Esophagus mucosa (tissue), 1 donor: ENCODE measurements around the gene CENPC. TPM values are rescaled to one million over a fixed set of nuclear protein-coding genes. Genes with fewer than 3 reads are reported as not detected.
A peak's percentile ranks its signal among the peaks of the same experiment; 100 is the strongest.
"Not testable (repeated sequence)": the region's sequence is repeated elsewhere in the genome, so short reads cannot be mapped to it uniquely, and the experiment has no call there.

Experiments
- ATAC-seq: fragments of 200-7000 bp; cut with Tn5 transposase; one replicate; pipeline ENCODE4 v1.9.1; 2020
- total RNA-seq: library from RNA; stranded (reverse); gene quantifications from one replicate; pipeline ENCODE4 v1.2.4, GENCODE V29; 2023
- donor health status: DM: yes; HTN: yes; CAD: no.

CENPC gene
- total RNA-seq, 1 donor from 2014 or later, result 16.2 TPM

GRCh38 chr4:67465763-67466052 lies 79.6 kb downstream of the CENPC start:
- no peak for ATAC-seq

GRCh38 chr4:67465032-67465762 lies 80.1 kb downstream of the CENPC start:
- no peak for ATAC-seq

DNA sequence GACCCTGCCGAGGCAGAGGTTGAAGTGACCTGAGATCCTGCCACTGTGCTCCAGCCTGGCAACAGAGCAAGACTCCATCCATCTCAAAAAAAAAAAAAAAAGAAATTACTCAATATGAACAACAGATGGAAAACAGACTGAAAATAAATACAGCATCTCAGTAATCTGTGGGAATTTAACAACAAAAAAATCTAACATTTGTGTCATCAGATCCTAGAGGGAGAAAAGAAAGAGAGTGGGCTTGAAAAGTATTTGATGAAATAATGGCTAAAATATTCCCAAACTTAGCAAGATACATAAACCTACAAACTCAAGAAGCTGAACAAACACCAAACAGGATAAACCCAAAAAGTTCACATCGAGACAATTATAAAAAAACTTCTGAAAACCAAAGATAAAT lies 84.7 kb downstream of the CENPC start:
- ATAC-seq, result no peak

DNA sequence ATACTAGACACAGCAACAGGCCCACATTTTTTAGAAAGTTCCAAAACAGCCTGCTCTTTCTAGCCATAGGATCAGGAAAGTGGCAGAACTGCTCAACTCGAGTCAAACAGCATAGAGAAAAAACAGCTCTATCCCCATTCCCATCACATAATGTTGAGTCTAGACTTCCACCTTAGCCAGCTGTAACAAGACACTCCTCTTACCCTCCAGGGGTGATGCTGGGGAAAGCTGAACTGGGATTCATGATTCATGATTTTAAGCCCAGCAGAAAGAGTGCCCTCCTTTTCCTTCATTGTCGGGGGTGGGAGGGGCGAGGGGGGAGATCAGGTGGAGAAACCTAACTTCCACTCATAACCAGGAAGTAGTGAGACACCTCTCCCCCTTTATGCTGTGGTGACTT lies 86.1 kb downstream of the CENPC start:
- no peak for ATAC-seq

GRCh38 chr4:67456577-67457196 lies 88.6 kb downstream of the CENPC start:
- ATAC-seq, result no peak

GRCh38 chr4:67452846-67453205 lies 92.5 kb downstream of the CENPC start:
- ATAC-seq, result not testable (repeated sequence)

DNA sequence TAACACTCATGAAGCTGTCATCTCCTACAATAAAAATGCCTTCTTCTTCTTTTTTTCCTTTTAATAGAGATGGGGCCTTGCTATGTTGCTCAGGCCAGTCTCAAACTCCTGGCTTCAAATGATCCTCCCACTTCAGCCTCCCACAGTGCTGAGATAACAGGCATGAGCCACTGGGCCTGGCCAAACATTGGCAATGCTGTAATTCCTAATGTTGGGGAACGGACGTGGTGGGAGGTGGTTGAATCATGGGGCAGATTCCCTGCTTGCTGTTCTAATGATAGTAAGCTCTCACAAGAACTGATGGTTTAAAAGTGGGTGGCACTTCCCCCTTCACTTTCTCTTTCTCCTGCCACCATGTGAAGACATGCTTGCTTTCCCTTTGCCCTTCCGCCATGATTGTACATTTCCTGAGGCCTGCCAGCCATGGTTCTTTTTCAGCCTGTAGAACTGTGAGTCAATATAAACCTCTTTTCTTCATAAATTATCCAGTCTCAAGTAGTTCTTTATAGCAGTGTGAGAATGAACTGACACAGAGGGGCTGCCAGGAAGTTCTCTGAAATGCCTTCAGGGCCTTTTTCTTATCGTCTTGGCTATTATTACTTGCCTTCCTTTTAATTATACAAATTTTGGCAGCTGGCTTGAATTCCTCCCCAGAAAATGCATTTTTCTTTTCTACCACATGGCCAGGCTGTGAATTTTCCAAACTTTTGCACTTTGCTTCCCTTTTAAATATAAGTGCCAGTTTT lies 93.0 kb downstream of the CENPC start:
- no peak for ATAC-seq

DNA sequence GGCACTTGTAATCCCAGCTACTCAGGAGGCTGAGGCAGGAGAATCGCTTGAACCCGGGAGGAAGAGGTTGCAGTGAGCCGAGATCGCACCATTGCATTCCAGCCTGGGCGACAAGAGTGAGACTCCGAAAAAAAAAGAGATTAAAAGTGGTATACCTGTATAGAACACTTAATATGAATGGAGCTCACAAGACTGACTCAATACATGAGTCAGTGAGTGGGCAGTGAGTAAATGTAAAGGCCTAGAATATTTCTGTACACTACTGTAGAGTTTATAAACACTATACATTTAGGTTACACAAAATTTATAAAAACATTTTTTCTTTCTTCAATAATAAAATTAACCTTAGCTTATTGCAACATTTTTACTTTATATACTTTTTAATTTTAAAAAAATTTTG lies 93.8 kb downstream of the CENPC start:
- peak; percentile 80 for ATAC-seq

GRCh38 chr4:67448621-67449020 lies 96.7 kb downstream of the CENPC start:
- ATAC-seq, result no peak

- no peak for ATAC-seq
These were observed 97.4 kb downstream of the CENPC start for GRCh38 chr4:67447873-67448272.

DNA sequence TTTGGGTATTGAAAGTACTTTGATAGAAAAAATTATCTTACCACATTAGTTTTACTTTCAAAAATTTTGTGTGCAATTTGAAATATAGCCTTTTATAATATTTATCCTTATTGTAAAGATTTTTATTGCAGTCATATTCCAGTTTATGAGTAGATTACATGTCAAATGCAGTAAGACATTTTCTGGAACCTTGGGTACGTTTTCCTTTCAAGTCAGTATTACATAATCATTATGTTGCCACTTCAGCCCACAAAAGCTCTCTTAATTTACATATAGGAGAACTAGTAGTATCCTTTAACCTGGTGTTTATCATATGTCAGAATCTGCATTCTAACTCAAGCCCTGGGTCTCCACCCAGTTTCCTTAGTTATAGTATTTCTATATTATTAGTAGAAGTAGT lies 98.5 kb downstream of the CENPC start:
- ATAC-seq, result no peak

GRCh38 chr4:67445881-67446280 lies 99.4 kb downstream of the CENPC start:
- not testable (repeated sequence) for ATAC-seq

GRCh38 chr4:67438975-67439374 lies 106.3 kb downstream of the CENPC start:
- ATAC-seq, result no peak

- peak; percentile 61 for ATAC-seq
These were observed 107.2 kb downstream of the CENPC start for GRCh38 chr4:67437974-67438713.

- ATAC-seq, result peak; percentile 85
These were observed 108.6 kb downstream of the CENPC start for GRCh38 chr4:67436742-67437141.

DNA sequence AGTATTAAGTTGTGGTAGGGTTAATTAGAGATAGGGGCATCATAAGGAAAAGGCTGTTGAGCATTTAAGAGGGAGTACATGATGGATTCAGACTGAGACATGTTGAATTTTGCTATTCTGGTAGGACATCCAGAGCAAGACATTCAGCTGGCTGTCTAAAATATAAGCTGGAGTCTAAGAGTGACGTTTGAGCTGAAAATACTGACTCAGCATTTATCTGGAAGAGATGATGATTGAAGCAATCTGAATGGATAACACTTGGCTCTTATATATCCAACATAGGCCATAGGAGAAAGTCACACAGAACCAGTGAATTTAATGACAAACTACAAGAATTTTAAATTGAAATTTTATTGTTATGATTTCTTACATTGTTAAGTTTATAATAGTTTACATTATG lies 114.3 kb downstream of the CENPC start:
- no peak for ATAC-seq

GRCh38 chr4:67428819-67429218 lies 116.5 kb downstream of the CENPC start:
- no peak for ATAC-seq

Other genes starting within 250 kb of the CENPC start
- gene STAP1, start 13.2 kb upstream of the CENPC start, total RNA-seq, result 0.24 TPM
- gene UBA6, start 155.7 kb upstream of the CENPC start, total RNA-seq, result 55.9 TPM
- gene GNRHR, start 208.9 kb upstream of the CENPC start, total RNA-seq, result 0.56 TPM